GM12878 (cell line): ENCODE data around the gene MTMR1. TPM values are rescaled to one million over a fixed set of nuclear protein-coding genes. Genes with fewer than 3 reads are reported as not detected.

ENCODE experiments used
- ATAC-seq: fragments of 200-7000 bp; cut with Tn5 transposase; 3 replicates; pipeline ENCODE4 v1.9.1; 2020; ENCODE audit warnings: mild to moderate bottlenecking, moderate library complexity
- BruUV-seq: library from RNA; stranded (reverse); fragments of 400-500 nt; replicated peaks from 2 replicates; lab custom pipeline; 2021; lab: Mats Ljungman, UMichigan
- CTCF ChIA-PET: fragments of 300-600 bp; sonication (Branson Sonifier 250); formaldehyde crosslinking; extraction: SDS; loops from one replicate; lab custom pipeline; 2021; ENCODE audit warnings: inconsistent platforms; lab: Yijun Ruan, JAX
- POLR2A ChIA-PET: fragments of 350-600 bp; formaldehyde crosslinking; extraction: SDS; loops from one replicate; lab custom pipeline; 2021; ENCODE audit warnings: inconsistent platforms; lab: Charles Lee
- RAD21 ChIA-PET: fragments of 300-600 bp; sonication (Branson Sonifier 250); formaldehyde crosslinking; loops from one replicate; lab custom pipeline; 2023; ENCODE audit warnings: antibody characterized with exemption; ENCODE audit not compliant: unreplicated experiment; lab: Charles Lee
- SMC1A ChIA-PET: fragments of 300-600 bp; sonication (Branson Sonifier 250); formaldehyde crosslinking; loops from one replicate; lab custom pipeline; 2023; ENCODE audit not compliant: unreplicated experiment, uncharacterized antibody; lab: Charles Lee
- DNase-seq: peaks from one replicate; pipeline ENCODE4 v3.0.0-alpha.2; 2011; ENCODE audit warnings: low read depth, low spot score
- FAIRE-seq: peaks from 3 replicates; lab custom pipeline; 2011; peaks lifted over from hg19 to GRCh38; lab: Jason Lieb, UNC
- H2AFZ ChIP-seq: 2 replicates; pipeline ENCODE4 v1.6.0; 2011; ENCODE audit warnings: low read depth, low read length, control low read depth; ENCODE audit not compliant: control insufficient read depth
- H3K27ac ChIP-seq: 2 replicates; pipeline ENCODE4 v1.5.1; 2011; ENCODE audit warnings: control low read depth; ENCODE audit not compliant: control insufficient read depth, insufficient read depth
- H3K27me3 ChIP-seq, 2 experiments: replicated peaks in 1 of 2; 2 replicates each; pipeline versions ENCODE4 v1.6.0 to v1.6.1; 2011; ENCODE audit warnings: low read length in 1 of 2; ENCODE audit not compliant: control insufficient read depth in 2 of 2, insufficient read depth in 2 of 2
- H3K36me3 ChIP-seq, 2 experiments: 2 replicates each; pipeline ENCODE4 v1.5.1; 2011; ENCODE audit warnings: low read length in 1 of 2; ENCODE audit not compliant: control insufficient read depth in 2 of 2, insufficient read depth in 2 of 2
- H3K4me1 ChIP-seq: 2 replicates; pipeline ENCODE4 v1.6.1; 2011; ENCODE audit warnings: mild to moderate bottlenecking, low read length, moderate library complexity, mixed read lengths; ENCODE audit not compliant: control insufficient read depth, insufficient read depth
- H3K4me2 ChIP-seq: 2 replicates; pipeline ENCODE4 v1.6.0; 2011; ENCODE audit warnings: control low read depth; ENCODE audit not compliant: control insufficient read depth, insufficient read depth
- H3K4me3 ChIP-seq: fragments of 200-600 bp; sonication (generic); 2 replicates; pipeline ENCODE4 v1.5.1; 2016
- H3K79me2 ChIP-seq: 2 replicates; pipeline ENCODE4 v1.6.0; 2011; ENCODE audit warnings: low read length; ENCODE audit not compliant: control insufficient read depth, insufficient read depth
- H3K9ac ChIP-seq: 2 replicates; pipeline ENCODE4 v1.8.0; 2011; ENCODE audit warnings: low read length, control low read depth, mixed read lengths; ENCODE audit not compliant: control insufficient read depth, insufficient read depth
- H3K9me3 ChIP-seq: replicated peaks from 3 replicates; pipeline ENCODE4 v1.5.1; 2011; ENCODE audit warnings: mild to moderate bottlenecking, low read length; ENCODE audit not compliant: control insufficient read depth, insufficient read depth
- H4K20me1 ChIP-seq: 2 replicates; pipeline ENCODE4 v1.6.0; 2011; ENCODE audit not compliant: control insufficient read depth, insufficient read depth
- CBFB ChIP-seq: IDR thresholded peaks from 2 replicates; pipeline ENCODE4 v1.6.1; 2016; ENCODE audit warnings: antibody characterized with exemption, low read depth
- CREB1 ChIP-seq: IDR thresholded peaks from 2 replicates; pipeline ENCODE4 v1.6.1; 2012; ENCODE audit warnings: low read depth, mild to moderate bottlenecking, inconsistent platforms
- E2F4 ChIP-seq: IDR thresholded peaks from 2 replicates; pipeline ENCODE4 v1.6.1; 2012; ENCODE audit warnings: low read depth, low read length, improper control_type of control experiment
- EGR1 ChIP-seq, 2 experiments: IDR thresholded peaks; 1 replicate in 1 of 2; 2 replicates in 1 of 2; pipeline ENCODE4 v1.6.1; 2011 to 2012; ENCODE audit warnings: low read depth in 2 of 2, low read length in 2 of 2, borderline replicate concordance in 1 of 2, mild to moderate bottlenecking in 1 of 2, moderate library complexity in 1 of 2
- ELK1 ChIP-seq: IDR thresholded peaks from 2 replicates; pipeline ENCODE4 v1.6.1; 2012; ENCODE audit warnings: low read depth, low read length, improper control_type of control experiment
- IKZF1 ChIP-seq: fragments of 450-650 bp; conservative IDR thresholded peaks from 2 replicates; pipeline ENCODE4 v1.6.1; 2017; ENCODE audit warnings: antibody characterized with exemption, mild to moderate bottlenecking
- IKZF2 ChIP-seq, 2 experiments: fragments of 450-650 bp; IDR thresholded peaks; 2 replicates each; pipeline ENCODE4 v1.6.1; 2017; ENCODE audit warnings: mild to moderate bottlenecking in 2 of 2, moderate library complexity in 2 of 2
- POLR2AphosphoS5 ChIP-seq: IDR thresholded peaks from 2 replicates; pipeline ENCODE4 v1.6.1; 2011; ENCODE audit warnings: mild to moderate bottlenecking, low read length, inconsistent platforms
- RELA ChIP-seq: fragments of 450-650 bp; IDR thresholded peaks from 2 replicates; pipeline ENCODE4 v1.8.0; 2014; ENCODE audit warnings: borderline replicate concordance; ENCODE audit not compliant: partially characterized antibody
- RELB ChIP-seq: fragments of 450-650 bp; IDR thresholded peaks from 2 replicates; pipeline ENCODE4 v1.6.1; 2017; ENCODE audit warnings: low read depth, mild to moderate bottlenecking, moderate library complexity
- REST ChIP-seq: IDR thresholded peaks from 2 replicates; pipeline ENCODE4 v1.6.1; 2012; ENCODE audit warnings: mild to moderate bottlenecking, low read depth, low read length
- RFX5 ChIP-seq: IDR thresholded peaks from 2 replicates; pipeline ENCODE4 v1.6.1; 2011; ENCODE audit warnings: low read depth, low read length, improper control_type of control experiment
- RUNX3 ChIP-seq: IDR thresholded peaks from 2 replicates; pipeline ENCODE4 v1.6.1; 2012; ENCODE audit warnings: low read length, inconsistent platforms
- TCF12 ChIP-seq: IDR thresholded peaks from 2 replicates; pipeline ENCODE4 v1.6.1; 2011; ENCODE audit warnings: low read depth, mild to moderate bottlenecking, low read length
- WGBS: methylation state at CpG from one replicate; pipeline ENCODE4 v1.1.6; 2016; ENCODE audit warnings: low lambda C conversion rate; ENCODE audit not compliant: insufficient replicate concordance, insufficient coverage; ENCODE audit errors: missing lambda C conversion rate; 5-methylcytosine and 5-hydroxymethylcytosine counted together
- in situ Hi-C: fragments of 300-500 bp; cut with MboI; formaldehyde crosslinking; loops from 9 replicates; pipeline ENCODE4 v1.14.3; 2018; ENCODE audit warnings: mixed read lengths
- intact Hi-C: fragments of 100-400 bp; cut with micrococcal nuclease; formaldehyde crosslinking; loops from one replicate; pipeline ENCODE4 v1.14.2; 2022; ENCODE audit not compliant: unreplicated experiment
- polyA plus RNA-seq, 11 experiments: library from polyadenylated mRNA; depleted of rRNA in 4 of 11; unstranded in 6 of 11; stranded (reverse) in 5 of 11; fragments of >200 nt; fragmentation: Nextera tagmentation in 4 of 11; fragmentation: Illumina TruSeq in 1 of 11; extraction: Ambion mirVana in 4 of 11; extraction: Trizol in 1 of 11; gene quantifications; 1 replicate in 1 of 11; 2 replicates in 10 of 11; pipeline versions ENCODE4 v1.2.1 to v1.2.3, GENCODE V29; 2011 to 2016; ENCODE audit warnings: inconsistent platforms in 2 of 11, missing spikeins in 2 of 11, low read depth in 1 of 11
- total RNA-seq, 4 experiments: library from RNA; depleted of rRNA in 3 of 4; stranded (reverse); fragments of >200 nt in 3 of 4; fragmentation: Illumina TruSeq in 1 of 4; extraction: Trizol in 1 of 4; gene quantifications; 2 replicates each; pipeline versions ENCODE4 v1.2.1 to v1.2.3, GENCODE V29; 2013 to 2021

The MTMR1 gene
- total and polyA plus RNA-seq, 10 of the 15 experiments (the other 5 are each of a cell fraction or from before 2014, with no cell fraction given): 1.2 to 32.2 (median 22.9) TPM

GRCh38 chrX:150693725-150694574, 754 bp downstream of the MTMR1 start:
- Histone ChIP-seq H2AFZ (no peak overlapping the region), H3K4me1 (peaks cover 13% of the 10 kb centered on the region), H3K27ac (peak overlapping the region; percentile 90), H3K36me3 (no peaks in the 10 kb centered on the region), H3K9me3 (no peaks in the 10 kb centered on the region; the same call in 2 of the 3 replicates), H3K9ac (peak overlapping the region; percentile 65), H3K4me2 (peak overlapping the region; percentile 71), H4K20me1 (no peaks in the 10 kb centered on the region), H3K79me2 (peaks cover 42% of the 10 kb centered on the region), H3K4me3 (peak overlapping the region; percentile 62), H3K27me3 (no peaks in the 10 kb centered on the region)
- DNase-seq (no peak), FAIRE-seq (peak; percentile 88), ATAC-seq (peak; percentile 74)
- 27% methylated on average over 22 of the region's 42 CpGs for WGBS
- TSS peak; percentile 58 for BruUV-seq
- ChIA-PET SMC1A (interaction anchor here (0.6 to 1.6 kb wide), 2 partner anchors 22 to 184 kb away, joined by 3 to 8 read pairs; no protein-coding TSS in a partner anchor), RAD21 (interaction anchor here (1.7 to 1.9 kb wide), 2 partner anchors 21 to 754 kb away, joined by 3 to 6 read pairs; no protein-coding TSS in a partner anchor), CTCF (interaction anchor here (1.3 to 12.8 kb wide), 3 partner anchors 11 to 754 kb away, joined by 3 to 106 read pairs (median 31); no protein-coding TSS in a partner anchor), POLR2A (interaction anchor here (0.6 to 2.3 kb wide), 4 partner anchors 9 to 754 kb away, joined by 4 to 5 read pairs (median 4); no protein-coding TSS in a partner anchor)
- in situ Hi-C loops: loop anchor here (25.0 kb wide), 1 partner anchor 1182 kb away; the partner anchor contains the start of gene IDS
- intact Hi-C loops: no loop called here
- TF ChIP-seq POLR2AphosphoS5 (peak; percentile 19), RELA (no peak), CBFB (0 out of 2 replicates have a peak, but pooled peaks have one; percentile 52), RFX5 (no peak), IKZF2 (IDR thresholded peaks at IDR 0.05) (0 out of 4 replicates have a peak, but pooled peaks of 1 of the 2 experiments have one; percentile 13), E2F4 (no peak), REST (no peak), TCF12 (peak; percentile 98), RUNX3 (peak; percentile 85), RELB (0 out of 2 replicates have a peak, but pooled peaks have one; percentile 30), CREB1 (0 out of 2 replicates have a peak, but pooled peaks have one; percentile 14), IKZF1 (peak; percentile 58), ELK1 (peak; percentile 77), EGR1 (IDR thresholded peaks at IDR 0.05; ENCODE audit: borderline replicate concordance in 1 of 2, low read depth in 2 of 2, low read length in 2 of 2) (peak in 1 of 2 experiments; percentile 51; a peak in 1 of 3 replicates)
